Naive thymus-derived CD4-positive, alpha-beta T cell (primary cell): ENCODE data around the gene NKX6-1. TPM values are rescaled to one million over a fixed set of nuclear protein-coding genes. Genes with fewer than 3 reads are reported as not detected.

Source experiments
- ATAC-seq: fragments of 150-1000 bp; cut with Tn5 transposase; 2 replicates; pipeline ENCODE4 v1.10.0; 2021; ENCODE audit warnings: mild to moderate bottlenecking, moderate library complexity
- CTCF ChIA-PET: fragments of 350-600 bp; sonication (Branson Sonifier 250); formaldehyde crosslinking; loops from one replicate; lab custom pipeline; 2021; ENCODE audit warnings: antibody characterized with exemption; lab: Charles Lee
- POLR2A ChIA-PET: fragments of 350-600 bp; sonication (Branson Sonifier 250); formaldehyde crosslinking; loops from one replicate; lab custom pipeline; 2021; ENCODE audit warnings: antibody characterized with exemption, inconsistent platforms; lab: Charles Lee
- DNase-seq, 9 donors: peaks; one replicate each; pipeline versions ENCODE4 v3.0.0 to v3.0.0-alpha.2; 2020 to 2022; ENCODE audit warnings: mixed read lengths in 1 of 9
- H3K27ac ChIP-seq: one replicate; pipeline ENCODE4 v1.7.0; 2013; ENCODE audit warnings: mild to moderate bottlenecking, low read depth, low read length, moderate library complexity
- H3K27me3 ChIP-seq, 2 donors: one replicate each; pipeline ENCODE4 v1.7.0; 2013; ENCODE audit warnings: low read length in 2 of 2, mild to moderate bottlenecking in 2 of 2, moderate library complexity in 2 of 2; ENCODE audit not compliant: control insufficient read depth in 2 of 2, insufficient read depth in 2 of 2
- H3K36me3 ChIP-seq, 3 experiments: 1 replicate in 2 of 3; 2 replicates in 1 of 3; pipeline ENCODE4 v1.7.0; 2013; ENCODE audit warnings: low read length in 3 of 3, mild to moderate bottlenecking in 3 of 3, moderate library complexity in 1 of 3; ENCODE audit not compliant: insufficient read depth in 3 of 3, control insufficient read depth in 2 of 3
- H3K4me1 ChIP-seq, 2 donors: one replicate each; pipeline ENCODE4 v1.7.0; 2013; ENCODE audit warnings: low read length in 2 of 2, mild to moderate bottlenecking in 2 of 2, moderate library complexity in 1 of 2; ENCODE audit not compliant: control insufficient read depth in 2 of 2, insufficient read depth in 2 of 2
- H3K4me3 ChIP-seq: 2 replicates; pipeline ENCODE4 v1.7.0; 2013; ENCODE audit warnings: mild to moderate bottlenecking, low read length
- H3K9me3 ChIP-seq, 3 experiments: 1 replicate in 2 of 3; 2 replicates in 1 of 3; pipeline ENCODE4 v1.7.0; 2013; ENCODE audit warnings: low read length in 3 of 3; ENCODE audit not compliant: control insufficient read depth in 2 of 3
- H3K27ac Mint-ChIP-seq, 9 donors: one replicate each; pipeline ENCODE4 v1.8.0; 2020 to 2022; ENCODE audit warnings: mixed read lengths in 9 of 9, mild to moderate bottlenecking in 8 of 9, moderate library complexity in 5 of 9, inconsistent platforms in 2 of 9
- H3K27me3 Mint-ChIP-seq, 5 donors: one replicate each; pipeline ENCODE4 v1.8.0; 2021 to 2022; ENCODE audit warnings: mixed read lengths in 5 of 5, mild to moderate bottlenecking in 1 of 5
- H3K36me3 Mint-ChIP-seq, 5 donors: one replicate each; pipeline ENCODE4 v1.8.0; 2020 to 2022; ENCODE audit warnings: mixed read lengths in 5 of 5, mild to moderate bottlenecking in 3 of 5, inconsistent platforms in 1 of 5
- H3K4me1 Mint-ChIP-seq, 7 donors: one replicate each; pipeline ENCODE4 v1.8.0; 2020 to 2022; ENCODE audit warnings: mixed read lengths in 7 of 7, mild to moderate bottlenecking in 3 of 7, inconsistent platforms in 1 of 7
- H3K4me3 Mint-ChIP-seq, 10 donors: one replicate each; pipeline ENCODE4 v1.8.0; 2020 to 2022; ENCODE audit warnings: mild to moderate bottlenecking in 10 of 10, mixed read lengths in 10 of 10, moderate library complexity in 6 of 10, inconsistent platforms in 2 of 10
- H3K9me3 Mint-ChIP-seq, 11 donors: one replicate each; pipeline ENCODE4 v1.8.0; 2020 to 2022; ENCODE audit warnings: mixed read lengths in 11 of 11, mild to moderate bottlenecking in 4 of 11, inconsistent platforms in 1 of 11, moderate library complexity in 1 of 11
- intact Hi-C, 2 donors: fragments of 100-400 bp; cut with micrococcal nuclease; formaldehyde crosslinking; loops; one replicate each; pipeline ENCODE4 v1.15.1; 2023
- polyA plus RNA-seq, 2 donors: library from polyadenylated mRNA; unstranded; fragments of 300-500 nt; fragmentation: Illumina TruSeq; gene quantifications; one replicate each; pipeline ENCODE4 v1.2.3, GENCODE V29; 2021
- total RNA-seq, 6 experiments: library from RNA in 5 of 6; stranded (reverse) in 5 of 6; gene quantifications; 1 replicate in 5 of 6; 2 replicates in 1 of 6; pipeline ENCODE4 v1.2.3 and lab custom pipeline; 2021 to 2026

Gene NKX6-1
- total and polyA plus RNA-seq, 7 experiments from 2014 or later: not detected

GRCh38 chr4:84530454-84530853 lies 31.4 kb upstream of the NKX6-1 start:
- H3K4me1 ChIP-seq: no peaks in the 10 kb centered on the region
- no peaks in the 10 kb centered on the region for H3K27me3 ChIP-seq
- ChIA-PET POLR2A (no interaction called here), CTCF (no interaction called here)
- Mint-ChIP-seq H3K27ac (no peak overlapping the region), H3K4me1 (no peaks in the 10 kb centered on the region), H3K36me3 (no peaks in the 10 kb centered on the region), H3K9me3 (peaks cover 0 to 7% (median 0%) of the 10 kb centered on the region in 11 donors), H3K4me3 (no peak overlapping the region), H3K27me3 (peaks cover 10 to 44% (median 35%) of the 10 kb centered on the region in 5 donors)
- no peaks in the 10 kb centered on the region for H3K36me3 ChIP-seq
- intact Hi-C loops: no loop called here
- ATAC-seq (no peak), DNase-seq (no peak)
- H3K9me3 ChIP-seq: no peaks in the 10 kb centered on the region
- H3K27ac ChIP-seq: no peak overlapping the region
- no peak overlapping the region for H3K4me3 ChIP-seq

GRCh38 chr4:84529169-84529751 lies 30.2 kb upstream of the NKX6-1 start:
- POLR2A ChIA-PET: no interaction called here
- Mint-ChIP-seq H3K27ac (no peak overlapping the region), H3K36me3 (no peaks in the 10 kb centered on the region), H3K9me3 (peaks cover 0 to 7% (median 0%) of the 10 kb centered on the region in 11 donors), H3K4me3 (no peak overlapping the region), H3K27me3 (peaks cover 10 to 44% (median 31%) of the 10 kb centered on the region in 5 donors), H3K4me1 (no peaks in the 10 kb centered on the region)
- intact Hi-C loops: loop anchor here (1.0 kb wide), 2 partner anchors 59 to 885 kb away; no protein-coding TSS in a partner anchor
- H3K27me3 ChIP-seq: no peaks in the 10 kb centered on the region
- H3K27ac ChIP-seq: no peak overlapping the region
- CTCF ChIA-PET: no interaction called here
- DNase-seq: peak in 5 of 9 donors; percentile 13 to 37 (median 19)
- ATAC-seq: no peak
- H3K36me3 ChIP-seq: no peaks in the 10 kb centered on the region
- no peaks in the 10 kb centered on the region for H3K4me1 ChIP-seq
- H3K9me3 ChIP-seq: no peaks in the 10 kb centered on the region
- H3K4me3 ChIP-seq: no peak overlapping the region

- no peak overlapping the region for H3K27ac Mint-ChIP-seq
- peaks cover 0 to 4% (median 2%) of the 10 kb centered on the region in 11 donors for H3K9me3 Mint-ChIP-seq
- ChIA-PET CTCF (no interaction called here), POLR2A (no interaction called here)
- intact Hi-C loops: no loop called here
- H3K4me3 Mint-ChIP-seq: no peak overlapping the region
- H3K27me3 Mint-ChIP-seq: peaks cover 10 to 43% (median 31%) of the 10 kb centered on the region in 5 donors
- Histone ChIP-seq H3K9me3 (no peaks in the 10 kb centered on the region), H3K36me3 (no peaks in the 10 kb centered on the region), H3K27ac (no peak overlapping the region), H3K4me3 (no peak overlapping the region), H3K27me3 (no peaks in the 10 kb centered on the region), H3K4me1 (no peaks in the 10 kb centered on the region)
- no peak for ATAC-seq
- DNase-seq: no peak
- H3K4me1 Mint-ChIP-seq: no peaks in the 10 kb centered on the region
- no peaks in the 10 kb centered on the region for H3K36me3 Mint-ChIP-seq
Observed at GRCh38 chr4:84527391-84527790, 28.3 kb upstream of the NKX6-1 start.

GRCh38 chr4:84515075-84515474 lies 16.0 kb upstream of the NKX6-1 start:
- no peaks in the 10 kb centered on the region for H3K36me3 Mint-ChIP-seq
- POLR2A ChIA-PET: no interaction called here
- H3K4me1 Mint-ChIP-seq: no peaks in the 10 kb centered on the region
- no peak overlapping the region for H3K27ac ChIP-seq
- H3K4me3 ChIP-seq: no peak overlapping the region
- H3K9me3 Mint-ChIP-seq: no peaks in the 10 kb centered on the region
- H3K27me3 ChIP-seq: no peaks in the 10 kb centered on the region
- no peaks in the 10 kb centered on the region for H3K36me3 ChIP-seq
- CTCF ChIA-PET: no interaction called here
- no peaks in the 10 kb centered on the region for H3K4me1 ChIP-seq
- H3K27ac Mint-ChIP-seq: no peak overlapping the region
- no peak for DNase-seq
- intact Hi-C loops: no loop called here
- no peak for ATAC-seq
- peaks cover 15 to 64% (median 50%) of the 10 kb centered on the region in 5 donors for H3K27me3 Mint-ChIP-seq
- no peak overlapping the region for H3K4me3 Mint-ChIP-seq
- no peaks in the 10 kb centered on the region for H3K9me3 ChIP-seq

- ChIA-PET POLR2A (no interaction called here), CTCF (no interaction called here)
- DNase-seq: no peak
- H3K27me3 ChIP-seq: peaks cover 0 to 6% of the 10 kb centered on the region in 2 donors
- Mint-ChIP-seq H3K27ac (no peak overlapping the region), H3K36me3 (no peaks in the 10 kb centered on the region), H3K9me3 (peaks cover 0 to 2% (median 0%) of the 10 kb centered on the region in 11 donors), H3K4me1 (no peaks in the 10 kb centered on the region), H3K4me3 (no peak overlapping the region), H3K27me3 (peaks cover 23 to 68% (median 52%) of the 10 kb centered on the region in 5 donors)
- intact Hi-C loops: no loop called here
- no peaks in the 10 kb centered on the region for H3K4me1 ChIP-seq
- H3K9me3 ChIP-seq: no peaks in the 10 kb centered on the region
- H3K27ac ChIP-seq: no peak overlapping the region
- H3K4me3 ChIP-seq: no peak overlapping the region
- no peaks in the 10 kb centered on the region for H3K36me3 ChIP-seq
- ATAC-seq: no peak
Observed at GRCh38 chr4:84512277-84512676, 13.2 kb upstream of the NKX6-1 start.

- POLR2A ChIA-PET: no interaction called here
- no peak overlapping the region for H3K4me3 Mint-ChIP-seq
- no peaks in the 10 kb centered on the region for H3K36me3 ChIP-seq
Observed at GRCh38 chr4:84511703-84512102, 12.6 kb upstream of the NKX6-1 start.

GRCh38 chr4:84507941-84508340 lies 8.8 kb upstream of the NKX6-1 start:
- ChIA-PET POLR2A (no interaction called here), CTCF (no interaction called here)
- Histone ChIP-seq H3K4me3 (no peak overlapping the region), H3K27ac (no peak overlapping the region), H3K27me3 (peaks cover 0 to 11% of the 10 kb centered on the region in 2 donors), H3K9me3 (peaks cover 0 to under 1% (median 0%) of the 10 kb centered on the region in 3 experiments), H3K4me1 (no peaks in the 10 kb centered on the region), H3K36me3 (no peaks in the 10 kb centered on the region)
- no peak for ATAC-seq
- no peak overlapping the region for H3K4me3 Mint-ChIP-seq
- H3K9me3 Mint-ChIP-seq: peaks cover 0 to 14% (median 1%) of the 10 kb centered on the region in 11 donors
- intact Hi-C loops: no loop called here
- H3K27me3 Mint-ChIP-seq: peaks cover 43 to 69% (median 60%) of the 10 kb centered on the region in 5 donors
- H3K4me1 Mint-ChIP-seq: peaks cover 0 to 4% (median 0%) of the 10 kb centered on the region in 7 donors
- peaks cover 0 to 1% (median 0%) of the 10 kb centered on the region in 5 donors for H3K36me3 Mint-ChIP-seq
- no peak for DNase-seq
- H3K27ac Mint-ChIP-seq: no peak overlapping the region

More at GRCh38 chr4:84511703-84512102, 12.6 kb upstream of the NKX6-1 start:
- no peaks in the 10 kb centered on the region for H3K9me3 ChIP-seq
- Mint-ChIP-seq H3K27me3 (peaks cover 23 to 62% (median 47%) of the 10 kb centered on the region in 5 donors), H3K27ac (no peak overlapping the region), H3K4me1 (no peaks in the 10 kb centered on the region), H3K9me3 (peaks cover 0 to 2% (median 0%) of the 10 kb centered on the region in 11 donors), H3K36me3 (no peaks in the 10 kb centered on the region)
- ATAC-seq (no peak), DNase-seq (no peak)
- intact Hi-C loops: no loop called here
- H3K27ac ChIP-seq: no peak overlapping the region
- CTCF ChIA-PET: interaction anchor here (0.5 kb wide), 1 partner anchor 64 kb away, joined by 3 read pairs; no protein-coding TSS in a partner anchor
- H3K4me1 ChIP-seq: no peaks in the 10 kb centered on the region
- no peak overlapping the region for H3K4me3 ChIP-seq
- H3K27me3 ChIP-seq: peaks cover 0 to 6% of the 10 kb centered on the region in 2 donors
